AG09319 (cell line): Measurements from ENCODE around the gene TCHH.
"Not testable (repeated sequence)": the region's sequence is repeated elsewhere in the genome, so short reads cannot be mapped to it uniquely, and the experiment has no call there.

Experiments
- DNase-seq: peaks from one replicate; pipeline ENCODE4 v3.0.0-alpha.2; 2010; ENCODE audit warnings: low read depth; ENCODE audit errors: extremely low read depth
- CTCF ChIP-seq: IDR thresholded peaks from 2 replicates; pipeline ENCODE4 v1.5.1; 2011; ENCODE audit warnings: low read depth, mild to moderate bottlenecking, inconsistent platforms, low read length, moderate library complexity

The TCHH gene

GRCh38 chr1:152084853-152085252 is 30.4 kb downstream of the TCHH start:
- TF ChIP-seq CTCF, result no peak
- DNase-seq, result no peak

- DNase-seq, result not testable (repeated sequence)
These were observed 34.2 kb downstream of the TCHH start for GRCh38 chr1:152081026-152081425.

GRCh38 chr1:152080494-152080893 is 34.8 kb downstream of the TCHH start:
- DNase-seq, result not testable (repeated sequence)

- no peak for DNase-seq
- no peak for TF ChIP-seq CTCF
These were observed 36.3 kb downstream of the TCHH start for GRCh38 chr1:152078831-152079441.

- no peak for TF ChIP-seq CTCF
- DNase-seq, result no peak
These were observed 42.9 kb downstream of the TCHH start for GRCh38 chr1:152072311-152072710.

GRCh38 chr1:152071123-152071522 is 44.1 kb downstream of the TCHH start:
- TF ChIP-seq CTCF, result no peak
- no peak for DNase-seq

GRCh38 chr1:152067929-152068328 is 47.3 kb downstream of the TCHH start:
- TF ChIP-seq CTCF, result no peak
- DNase-seq, result no peak

- no peak for TF ChIP-seq CTCF
- no peak for DNase-seq
These were observed 48.1 kb downstream of the TCHH start for GRCh38 chr1:152067150-152067549.
